T-cell (primary cell): Measurements from ENCODE around the gene YIF1B. TPM values are rescaled to one million over a fixed set of nuclear protein-coding genes. Genes with fewer than 3 reads are reported as not detected.
"Not testable (repeated sequence)": the region's sequence is repeated elsewhere in the genome, so short reads cannot be mapped to it uniquely, and the experiment has no call there.

Source experiments
- ATAC-seq, 4 experiments: fragments of 200-7000 bp in 3 of 4; fragments of 150-1000 bp in 1 of 4; cut with Tn5 transposase; replicated peaks in 1 of 4; 1 replicate in 3 of 4; 2 replicates in 1 of 4; pipeline ENCODE4 v1.10.0; 2021; ENCODE audit warnings: moderate library complexity in 3 of 4, mild to moderate bottlenecking in 2 of 4, moderate number of reproducible peaks in 1 of 4
- CTCF ChIA-PET, 2 donors: fragments of 300-600 bp; sonication (Branson Sonifier 250); formaldehyde crosslinking; loops; one replicate each; lab custom pipeline; 2022; ENCODE audit warnings: antibody characterized with exemption in 2 of 2; lab: Charles Lee
- POLR2A ChIA-PET, 2 donors: fragments of 300-600 bp; sonication (Branson Sonifier 250); formaldehyde crosslinking; loops; one replicate each; lab custom pipeline; 2022; ENCODE audit warnings: antibody characterized with exemption in 2 of 2; lab: Charles Lee
- DNase-seq, 35 experiments: peaks; one replicate each; pipeline versions ENCODE4 v3.0.0 to v3.0.0-alpha.2; 2013 to 2023
- H3K27ac ChIP-seq: one replicate; pipeline ENCODE4 v1.5.1; 2013; ENCODE audit warnings: low read length
- H3K27me3 ChIP-seq, 2 experiments: replicated peaks in 1 of 2; 1 replicate in 1 of 2; 2 replicates in 1 of 2; pipeline versions ENCODE4 v1.6.1 to v1.7.0; 2013; ENCODE audit warnings: low read length in 1 of 2, mixed read lengths in 1 of 2; ENCODE audit not compliant: control insufficient read depth in 2 of 2, insufficient read depth in 2 of 2; ENCODE audit errors: extremely low read depth in 1 of 2
- H3K36me3 ChIP-seq, 2 donors: 1 replicate in 1 of 2; 2 replicates in 1 of 2; pipeline versions ENCODE4 v1.6.1 to v1.7.0; 2013; ENCODE audit warnings: low read length in 1 of 2; ENCODE audit not compliant: control insufficient read depth in 2 of 2, insufficient read depth in 1 of 2; ENCODE audit errors: extremely low read depth in 1 of 2
- H3K4me1 ChIP-seq, 2 experiments: 1 replicate in 1 of 2; 2 replicates in 1 of 2; pipeline versions ENCODE4 v1.6.1 to v1.7.0; 2013; ENCODE audit warnings: low read length in 2 of 2, mixed read lengths in 1 of 2; ENCODE audit not compliant: insufficient read depth in 2 of 2, control insufficient read depth in 1 of 2; ENCODE audit errors: extremely low read depth in 1 of 2
- H3K4me3 ChIP-seq, 2 donors: 1 replicate in 1 of 2; 2 replicates in 1 of 2; pipeline versions ENCODE4 v1.5.1 to v1.7.0; 2013; ENCODE audit warnings: mild to moderate bottlenecking in 2 of 2, low read length in 1 of 2, moderate library complexity in 1 of 2; ENCODE audit not compliant: control insufficient read depth in 1 of 2; ENCODE audit errors: extremely low read depth in 1 of 2
- H3K9me3 ChIP-seq: 2 replicates; pipeline ENCODE4 v1.7.0; 2013
- H3K27ac Mint-ChIP-seq, 2 donors: one replicate each; pipeline ENCODE4 v1.8.0; 2020 to 2021; ENCODE audit warnings: mild to moderate bottlenecking in 2 of 2, mixed read lengths in 2 of 2
- H3K27me3 Mint-ChIP-seq, 2 donors: one replicate each; pipeline ENCODE4 v1.8.0; 2021 to 2022; ENCODE audit warnings: mixed read lengths in 2 of 2
- H3K36me3 Mint-ChIP-seq: one replicate; pipeline ENCODE4 v1.8.0; 2021; ENCODE audit warnings: mixed read lengths
- H3K4me1 Mint-ChIP-seq, 3 donors: one replicate each; pipeline ENCODE4 v1.8.0; 2020 to 2022; ENCODE audit warnings: mixed read lengths in 3 of 3, mild to moderate bottlenecking in 1 of 3
- H3K4me3 Mint-ChIP-seq, 3 donors: one replicate each; pipeline ENCODE4 v1.8.0; 2020 to 2022; ENCODE audit warnings: mild to moderate bottlenecking in 3 of 3, mixed read lengths in 3 of 3, moderate library complexity in 3 of 3
- H3K9me3 Mint-ChIP-seq, 3 donors: one replicate each; pipeline ENCODE4 v1.8.0; 2020 to 2022; ENCODE audit warnings: mixed read lengths in 3 of 3
- WGBS: methylation state at CpG from one replicate; pipeline ENCODE4 v1.1.5; 2013; ENCODE audit warnings: missing lambda C conversion rate; ENCODE audit not compliant: insufficient coverage; 5-methylcytosine and 5-hydroxymethylcytosine counted together
- total RNA-seq, 35 experiments: library from RNA in 6 of 35; stranded (reverse) in 6 of 35; fragments of 120-200 nt in 1 of 35; gene quantifications; one replicate each; pipeline versions ENCODE4 v1.2.1 to v1.2.4 and lab custom pipeline; 2013 to 2026

Gene YIF1B, protein sequence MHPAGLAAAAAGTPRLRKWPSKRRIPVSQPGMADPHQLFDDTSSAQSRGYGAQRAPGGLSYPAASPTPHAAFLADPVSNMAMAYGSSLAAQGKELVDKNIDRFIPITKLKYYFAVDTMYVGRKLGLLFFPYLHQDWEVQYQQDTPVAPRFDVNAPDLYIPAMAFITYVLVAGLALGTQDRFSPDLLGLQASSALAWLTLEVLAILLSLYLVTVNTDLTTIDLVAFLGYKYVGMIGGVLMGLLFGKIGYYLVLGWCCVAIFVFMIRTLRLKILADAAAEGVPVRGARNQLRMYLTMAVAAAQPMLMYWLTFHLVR
- 10 to 100 TPM; 28.1 to 39.1 (median 34.1) TPM for total RNA-seq
- total RNA-seq (2013) = 24.5 TPM
- total RNA-seq (lab: John Stamatoyannopoulos, UW) = 4.9 to 40.4 (median 17.0) reads per million in 29 experiments

DNA sequence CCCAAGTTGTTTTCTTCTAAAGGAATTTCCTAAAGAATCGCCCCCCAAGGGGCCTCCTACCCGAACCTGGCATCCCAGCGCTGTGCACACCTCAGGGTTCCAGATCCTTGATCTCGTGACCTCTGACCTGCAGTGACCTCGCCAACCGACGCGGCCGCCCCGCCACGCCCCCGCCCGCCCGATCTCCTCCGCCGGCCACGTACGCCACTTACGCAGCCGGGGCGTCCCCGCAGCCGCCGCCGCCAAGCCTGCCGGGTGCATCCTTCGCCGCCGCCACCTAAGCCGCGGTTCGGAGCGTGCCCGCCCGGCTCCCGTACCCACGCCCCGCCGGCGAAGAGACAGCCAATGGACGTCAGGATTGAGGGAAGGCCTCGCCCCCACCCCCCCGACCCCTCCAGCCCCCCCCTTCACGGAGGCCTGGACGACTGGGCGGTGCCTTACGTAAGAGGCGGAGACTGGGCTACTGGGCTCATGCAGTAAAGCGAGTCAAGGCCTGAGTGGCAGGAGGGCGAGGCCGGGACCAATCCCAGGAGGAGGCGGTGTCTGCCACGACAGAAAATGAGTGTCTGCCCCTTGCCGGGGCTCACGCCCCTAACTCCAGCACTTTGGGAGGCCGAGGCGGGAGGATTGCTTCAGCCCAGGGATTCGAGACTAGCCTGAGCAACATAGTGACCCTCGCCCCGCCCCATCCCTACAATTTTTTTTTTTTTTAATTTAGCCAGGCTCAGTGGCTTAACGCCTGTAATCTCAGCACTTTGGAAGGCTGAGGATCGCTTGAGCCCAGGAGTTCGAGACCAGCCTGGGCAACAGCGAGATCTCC is at the start of gene YIF1B:
Gene YIF1B, minus strand, starts transcription at position 291 of the 820 bp plus-strand sequence. Its CDS starts 30 bp downstream, at position 261.
- Histone ChIP-seq H3K9me3 (no peaks in the 10 kb centered on the region), H3K36me3 (peaks cover 0 to under 1% of the 10 kb centered on the region in 2 donors), H3K4me1 (peaks cover 9 to 56% of the 10 kb centered on the region in 2 experiments), H3K4me3 (peak within 1 kb of the TSS; percentile 67 to 75), H3K27me3 (no peaks in the 10 kb centered on the region), H3K27ac (peak within 1 kb of the TSS; percentile 95)
- Mint-ChIP-seq H3K9me3 (no peaks in the 10 kb centered on the region), H3K27ac (peak within 1 kb of the TSS; percentile 96 to 97), H3K36me3 (peaks cover under 1% of the 10 kb centered on the region), H3K4me1 (peaks cover 43 to 51% (median 47%) of the 10 kb centered on the region in 3 donors), H3K27me3 (no peaks in the 10 kb centered on the region), H3K4me3 (peak within 1 kb of the TSS; percentile 75 to 90 (median 86))
- ATAC-seq (peak; percentile 88 to 93 (median 89)), DNase-seq (peak; percentile 88 to 97 (median 95))
- 1% methylated on average over 43 of the region's 64 CpGs for WGBS
- ChIA-PET POLR2A (interaction anchor here in 1 of 2 donors (0.7 kb wide), 1 partner anchor 57 kb away, joined by 3 read pairs; no protein-coding TSS in a partner anchor), CTCF (no interaction called here)

- ATAC-seq, H3K36me3 ChIP-seq, H3K9me3 Mint-ChIP-seq, H3K27ac Mint-ChIP-seq, POLR2A ChIA-PET, DNase-seq, H3K27ac ChIP-seq, CTCF ChIA-PET, H3K36me3 Mint-ChIP-seq, H3K9me3 ChIP-seq: not testable (repeated sequence)
- peaks cover 7 to 17% (median 14%) of the 10 kb centered on the region in 3 donors for H3K4me1 Mint-ChIP-seq
- Histone ChIP-seq H3K4me1 (peaks cover 6 to 23% of the 10 kb centered on the region in 2 experiments), H3K27me3 (peaks cover 0 to 71% of the 10 kb centered on the region in 2 experiments), H3K4me3 (peak overlapping the region; percentile 63 to 80)
- WGBS = 70% methylated on average over 2 of the region's 16 CpGs
- H3K4me3 Mint-ChIP-seq = peak overlapping the region; percentile 39 to 80 (median 57)
- H3K27me3 Mint-ChIP-seq = peaks cover 12 to 25% of the 10 kb centered on the region in 2 donors
Measured at GRCh38 chr19:38362946-38363688, 47.4 kb upstream of the YIF1B start.

- ATAC-seq = peak; percentile 64 to 67 (median 65)
- H3K27ac ChIP-seq = no peak overlapping the region
- Mint-ChIP-seq H3K9me3 (no peaks in the 10 kb centered on the region), H3K27me3 (peaks cover 12 to 19% of the 10 kb centered on the region in 2 donors), H3K36me3 (no peaks in the 10 kb centered on the region), H3K4me3 (peak overlapping the region; percentile 80 to 82 (median 81)), H3K4me1 (peaks cover 7 to 17% (median 14%) of the 10 kb centered on the region in 3 donors), H3K27ac (no peak overlapping the region)
- CTCF ChIA-PET = interaction anchor here (0.6 kb wide), 2 partner anchors 437 to 921 kb away, joined by 3 read pairs; no protein-coding TSS in a partner anchor
- POLR2A ChIA-PET = no interaction called here
- peaks cover 0 to 63% of the 10 kb centered on the region in 2 experiments for H3K27me3 ChIP-seq
- DNase-seq = peak in 29 of 35 experiments; percentile 15 to 63 (median 38)
- H3K4me3 ChIP-seq = peak overlapping the region; percentile 63 to 80
- H3K4me1 ChIP-seq = peaks cover 6 to 23% of the 10 kb centered on the region in 2 experiments
- WGBS = 3% methylated on average over 60 of the region's 68 CpGs
- H3K9me3 ChIP-seq = no peaks in the 10 kb centered on the region
- no peaks in the 10 kb centered on the region for H3K36me3 ChIP-seq
Measured at GRCh38 chr19:38362076-38362945, 46.6 kb upstream of the YIF1B start.

DNA sequence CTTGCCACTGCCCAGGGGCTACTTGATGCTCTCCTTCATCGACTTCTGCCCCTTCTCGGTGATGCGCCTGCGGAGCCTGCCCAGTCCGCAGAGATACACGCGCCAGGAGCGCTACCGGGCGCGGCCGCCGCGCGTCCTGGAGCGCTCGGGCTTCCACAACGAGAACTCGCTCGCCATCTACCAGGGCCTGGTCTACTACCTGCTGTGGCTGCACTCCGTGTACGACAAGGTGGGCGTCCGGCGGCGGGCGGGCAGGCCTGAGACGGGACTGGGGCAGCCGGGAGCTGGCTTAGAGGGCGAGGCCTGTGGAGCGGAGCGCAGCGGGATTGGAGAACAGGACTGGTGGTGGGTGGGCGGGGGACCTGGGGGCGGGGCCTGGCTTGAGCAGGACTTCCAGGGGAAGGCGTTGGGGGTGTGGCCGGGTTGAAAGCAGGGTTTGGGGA is 45.9 kb upstream of the YIF1B start:
- ChIA-PET POLR2A (no interaction called here), CTCF (interaction anchor here (0.6 kb wide), 2 partner anchors 438 to 920 kb away, joined by 3 read pairs; no protein-coding TSS in a partner anchor)
- no peaks in the 10 kb centered on the region for H3K9me3 Mint-ChIP-seq
- H3K4me1 Mint-ChIP-seq = peaks cover 7 to 17% (median 14%) of the 10 kb centered on the region in 3 donors
- peak overlapping the region; percentile 52 to 63 for H3K4me3 ChIP-seq
- no peaks in the 10 kb centered on the region for H3K36me3 ChIP-seq
- peaks cover 12 to 19% of the 10 kb centered on the region in 2 donors for H3K27me3 Mint-ChIP-seq
- H3K27me3 ChIP-seq = peaks cover 0 to 60% of the 10 kb centered on the region in 2 experiments
- under 1% methylated on average over 34 of the region's 37 CpGs for WGBS
- H3K9me3 ChIP-seq = no peaks in the 10 kb centered on the region
- ATAC-seq = peak; percentile 64 to 81 (median 74)
- H3K4me3 Mint-ChIP-seq = peak overlapping the region; percentile 80 to 82 (median 81)
- no peak overlapping the region for H3K27ac ChIP-seq
- H3K27ac Mint-ChIP-seq = no peak overlapping the region
- peaks cover 6 to 23% of the 10 kb centered on the region in 2 experiments for H3K4me1 ChIP-seq
- no peaks in the 10 kb centered on the region for H3K36me3 Mint-ChIP-seq
- DNase-seq = peak in 28 of 35 experiments; percentile 8 to 66 (median 32)

GRCh38 chr19:38360839-38361631 is 45.3 kb upstream of the YIF1B start:
- 24% methylated on average over 23 of the region's 23 CpGs for WGBS
- H3K27ac Mint-ChIP-seq = no peak overlapping the region

More at GRCh38 chr19:38360839-38361631, 45.3 kb upstream of the YIF1B start:
- H3K9me3 ChIP-seq = no peaks in the 10 kb centered on the region
- DNase-seq (no peak), ATAC-seq (no peak)
- peaks cover 0 to 58% of the 10 kb centered on the region in 2 experiments for H3K27me3 ChIP-seq
- H3K4me1 Mint-ChIP-seq = peaks cover 7 to 17% (median 14%) of the 10 kb centered on the region in 3 donors
- H3K4me3 ChIP-seq = peak overlapping the region; percentile 52 to 63
- H3K4me1 ChIP-seq = peaks cover 6 to 23% of the 10 kb centered on the region in 2 experiments
- no peaks in the 10 kb centered on the region for H3K36me3 ChIP-seq
- H3K36me3 Mint-ChIP-seq = no peaks in the 10 kb centered on the region
- H3K4me3 Mint-ChIP-seq = peak overlapping the region; percentile 80 to 82 (median 81)
- H3K27me3 Mint-ChIP-seq = peaks cover 9 to 14% of the 10 kb centered on the region in 2 donors
- CTCF ChIA-PET = interaction anchor here (0.6 kb wide), 2 partner anchors 438 to 747 kb away, joined by 3 read pairs; no protein-coding TSS in a partner anchor
- POLR2A ChIA-PET = no interaction called here
- H3K9me3 Mint-ChIP-seq = no peaks in the 10 kb centered on the region
- H3K27ac ChIP-seq = no peak overlapping the region
